Kidney epithelial cell (primary cell): Measurements from ENCODE around the gene SCAI. TPM values are rescaled to one million over a fixed set of nuclear protein-coding genes. Genes with fewer than 3 reads are reported as not detected.
"Not testable (repeated sequence)": the region's sequence is repeated elsewhere in the genome, so short reads cannot be mapped to it uniquely, and the experiment has no call there.

Experiments
- DNase-seq: peaks from one replicate; pipeline ENCODE4 v3.0.0-alpha.2; 2010; ENCODE audit warnings: low read depth
- H3K27me3 ChIP-seq: 2 replicates; pipeline ENCODE4 v1.6.0; 2011; ENCODE audit warnings: low read length; ENCODE audit not compliant: control insufficient read depth, insufficient read depth
- H3K36me3 ChIP-seq: 2 replicates; pipeline ENCODE4 v1.5.1; 2011; ENCODE audit warnings: low read length; ENCODE audit not compliant: control insufficient read depth, insufficient read depth
- H3K4me3 ChIP-seq: 2 replicates; pipeline ENCODE4 v1.5.1; 2011; ENCODE audit warnings: low read depth, mild to moderate bottlenecking, control low read depth, low read length
- total RNA-seq: library from RNA; depleted of rRNA; stranded (reverse); fragments of >200 nt; gene quantifications from 2 replicates; pipeline ENCODE4 v1.2.3, GENCODE V29; 2015
- TF ChIP-seq, protein P1 (sequence below): IDR thresholded peaks from 2 replicates; pipeline ENCODE4 v1.5.1; 2011; ENCODE audit warnings: mild to moderate bottlenecking, moderate library complexity, low read length, control low read depth, inconsistent platforms; ENCODE audit not compliant: insufficient read depth, poor library complexity, severe bottlenecking

The SCAI gene
- total RNA-seq, 1 donor from 2014 or later = 2.3 TPM

DNA sequence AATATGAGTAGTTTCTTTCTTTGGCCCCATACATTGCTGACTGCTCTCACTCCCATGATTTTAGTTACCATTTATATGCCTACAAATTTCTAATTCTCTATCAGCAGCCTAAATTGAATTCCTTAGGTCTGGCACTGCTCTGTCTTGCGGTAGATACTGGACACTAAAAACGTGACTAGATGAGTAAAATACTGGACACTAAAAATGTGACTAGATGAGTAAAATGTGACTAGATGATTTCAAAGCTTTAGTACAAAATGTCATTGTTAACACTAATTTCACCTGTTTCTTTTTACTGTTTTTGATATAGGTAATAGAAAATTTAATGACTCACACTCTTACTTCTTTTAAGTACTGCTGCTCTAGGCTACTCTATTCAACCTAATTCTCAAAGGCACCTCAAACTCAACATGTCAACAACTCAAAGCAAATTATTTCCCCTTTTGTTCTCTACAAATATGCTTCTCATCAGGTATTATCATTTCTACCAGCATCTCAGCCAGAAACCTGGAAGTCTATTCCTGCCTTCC, 171.0 kb downstream of the SCAI start:
- no peaks in the 10 kb centered on the region for H3K36me3 ChIP-seq
- DNase-seq = no peak
- H3K4me3 ChIP-seq = no peak overlapping the region
- TF ChIP-seq, protein P1, sequence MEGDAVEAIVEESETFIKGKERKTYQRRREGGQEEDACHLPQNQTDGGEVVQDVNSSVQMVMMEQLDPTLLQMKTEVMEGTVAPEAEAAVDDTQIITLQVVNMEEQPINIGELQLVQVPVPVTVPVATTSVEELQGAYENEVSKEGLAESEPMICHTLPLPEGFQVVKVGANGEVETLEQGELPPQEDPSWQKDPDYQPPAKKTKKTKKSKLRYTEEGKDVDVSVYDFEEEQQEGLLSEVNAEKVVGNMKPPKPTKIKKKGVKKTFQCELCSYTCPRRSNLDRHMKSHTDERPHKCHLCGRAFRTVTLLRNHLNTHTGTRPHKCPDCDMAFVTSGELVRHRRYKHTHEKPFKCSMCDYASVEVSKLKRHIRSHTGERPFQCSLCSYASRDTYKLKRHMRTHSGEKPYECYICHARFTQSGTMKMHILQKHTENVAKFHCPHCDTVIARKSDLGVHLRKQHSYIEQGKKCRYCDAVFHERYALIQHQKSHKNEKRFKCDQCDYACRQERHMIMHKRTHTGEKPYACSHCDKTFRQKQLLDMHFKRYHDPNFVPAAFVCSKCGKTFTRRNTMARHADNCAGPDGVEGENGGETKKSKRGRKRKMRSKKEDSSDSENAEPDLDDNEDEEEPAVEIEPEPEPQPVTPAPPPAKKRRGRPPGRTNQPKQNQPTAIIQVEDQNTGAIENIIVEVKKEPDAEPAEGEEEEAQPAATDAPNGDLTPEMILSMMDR = no peak
- H3K27me3 ChIP-seq = no peaks in the 10 kb centered on the region

DNA sequence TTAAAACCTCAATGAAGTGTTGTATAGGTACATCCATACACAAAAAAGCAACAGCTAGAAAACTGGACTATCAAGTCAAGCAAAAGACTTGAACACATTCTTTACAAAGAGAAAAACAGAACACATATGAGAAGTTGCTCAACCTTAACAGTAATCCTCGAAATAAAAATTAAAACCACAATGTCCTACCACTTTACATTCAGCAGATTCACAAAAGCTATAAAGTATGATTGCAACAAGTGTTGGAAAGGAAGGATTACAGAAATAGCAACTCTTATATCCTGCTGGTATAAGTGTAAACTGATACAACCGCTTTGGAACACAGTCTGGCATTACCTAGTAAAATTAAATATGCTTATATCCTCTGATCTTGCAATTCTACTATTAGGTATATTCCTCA, 173.9 kb downstream of the SCAI start:
- TF ChIP-seq, protein P1 = no peak
- Histone ChIP-seq H3K36me3 (no peaks in the 10 kb centered on the region), H3K4me3 (no peak overlapping the region), H3K27me3 (no peaks in the 10 kb centered on the region)
- DNase-seq = no peak

DNA sequence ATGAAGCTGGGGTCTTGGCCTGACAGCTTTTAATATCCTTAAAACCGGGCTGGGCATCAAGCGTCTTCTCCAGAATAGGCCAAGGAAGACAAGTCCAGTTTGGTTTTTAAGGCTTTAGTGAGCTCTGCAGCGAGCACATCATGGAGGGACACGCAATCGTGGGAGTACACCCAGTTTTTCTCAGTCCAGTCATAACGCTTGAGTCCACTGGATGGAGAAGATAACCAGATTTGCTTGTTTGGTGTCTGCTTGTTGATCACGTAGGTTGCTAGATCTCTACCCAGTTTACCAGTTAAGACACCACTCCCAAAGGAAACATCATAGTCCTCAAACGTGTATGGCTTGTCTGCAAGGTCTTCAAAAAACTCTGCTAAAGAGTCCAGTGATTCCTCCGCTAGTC, 175.1 kb downstream of the SCAI start:
- no peak overlapping the region for H3K4me3 ChIP-seq
- H3K36me3 ChIP-seq = no peaks in the 10 kb centered on the region
- no peaks in the 10 kb centered on the region for H3K27me3 ChIP-seq
- DNase-seq = no peak
- TF ChIP-seq, protein P1 = no peak

DNA sequence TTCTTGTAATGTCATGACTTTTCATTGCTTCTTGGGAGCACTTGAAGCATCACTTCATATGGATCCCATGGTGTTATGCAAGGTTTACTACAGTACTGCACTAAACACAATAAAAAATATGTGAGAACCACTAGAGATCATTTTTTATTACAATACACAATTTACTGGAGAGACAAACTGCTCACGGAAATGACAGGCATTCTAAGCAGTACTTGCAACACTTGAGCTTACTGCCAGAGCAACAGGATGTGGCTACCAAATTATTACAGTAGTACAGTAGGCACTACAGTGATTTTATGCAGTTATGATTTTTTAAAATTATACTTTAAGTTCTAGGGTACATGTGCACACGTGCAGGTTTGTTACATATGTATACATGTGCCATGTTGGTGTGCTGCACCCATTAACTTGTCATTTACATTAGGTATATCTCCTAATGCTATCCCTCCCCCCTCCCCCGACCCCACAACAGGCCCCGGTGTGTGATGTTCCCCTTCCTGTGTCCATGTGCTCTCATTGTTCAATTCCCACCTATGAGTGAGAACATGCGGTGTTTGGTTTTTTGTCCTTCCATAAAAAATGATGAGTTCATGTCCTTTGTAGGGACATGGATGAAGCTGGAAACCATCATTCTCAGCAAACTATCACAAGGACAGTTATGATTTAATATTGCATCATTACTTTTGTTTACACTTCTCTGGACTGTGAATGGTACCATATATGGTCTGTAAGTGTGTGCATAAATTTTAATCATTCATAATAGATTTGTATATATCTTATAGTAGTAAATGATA, 177.4 kb downstream of the SCAI start:
- not testable (repeated sequence) for DNase-seq

DNA sequence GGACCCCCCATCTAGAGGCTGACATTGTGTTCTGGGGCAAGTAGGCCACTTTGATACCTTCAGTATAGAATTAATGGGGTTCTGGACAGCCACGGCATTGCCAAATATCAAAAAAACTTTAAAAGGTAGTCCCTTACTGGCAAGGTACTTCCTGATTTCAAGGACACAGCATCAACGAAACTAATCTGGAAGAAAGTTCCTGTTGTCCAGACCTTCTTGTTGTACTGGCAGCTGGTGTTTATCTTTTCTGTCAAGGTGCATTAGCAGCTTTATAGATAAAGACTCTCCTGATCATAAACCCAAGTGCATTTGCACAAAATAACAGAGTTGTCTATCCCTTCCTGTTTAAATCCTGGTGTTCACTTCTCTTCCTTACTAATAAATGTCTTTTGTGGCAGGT, 178.7 kb downstream of the SCAI start:
- no peaks in the 10 kb centered on the region for H3K27me3 ChIP-seq
- no peak overlapping the region for H3K4me3 ChIP-seq
- TF ChIP-seq, protein P1 = no peak
- DNase-seq = no peak
- no peaks in the 10 kb centered on the region for H3K36me3 ChIP-seq

More for the DNA sequence above, 177.4 kb downstream of the SCAI start:
- not testable (repeated sequence) for H3K36me3 ChIP-seq, H3K27me3 ChIP-seq, H3K4me3 ChIP-seq

DNA sequence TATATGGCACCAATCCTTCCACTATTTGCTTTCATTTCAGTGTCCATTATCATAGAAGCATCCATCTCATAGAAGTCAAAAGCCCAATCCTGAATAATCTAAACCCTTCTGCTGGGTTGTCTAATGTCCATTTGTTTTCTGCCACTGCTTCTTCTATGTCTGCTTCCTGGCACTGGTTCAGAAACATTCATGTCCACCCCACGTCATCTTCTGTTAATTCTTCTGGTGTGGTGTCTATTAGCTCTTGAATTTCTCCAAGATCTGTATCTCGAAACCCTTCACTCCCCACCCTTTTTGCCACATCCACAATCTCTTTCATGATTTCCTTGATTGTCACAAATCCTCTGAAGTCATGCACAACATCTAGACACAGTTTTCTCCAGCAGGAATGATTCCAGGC, 179.3 kb downstream of the SCAI start:
- H3K4me3 ChIP-seq = no peak overlapping the region
- DNase-seq = no peak
- no peaks in the 10 kb centered on the region for H3K36me3 ChIP-seq
- no peaks in the 10 kb centered on the region for H3K27me3 ChIP-seq
- TF ChIP-seq, protein P1 = no peak
